ENCODE data around the gene PCSK5. TPM values are rescaled to one million over a fixed set of nuclear protein-coding genes. Genes with fewer than 3 reads are reported as not detected.
"Not testable (repeated sequence)": the region's sequence is repeated elsewhere in the genome, so short reads cannot be mapped to it uniquely, and the experiment has no call there.

Gene PCSK5
- total RNA-seq, 1 donor from 2014 or later = 8.9 TPM

GRCh38 chr9:75893106-75893505 is 2.6 kb downstream of the PCSK5 start:
- Mint-ChIP-seq H3K27ac (ENCODE audit: unreplicated experiment) (no peak overlapping the region), H3K27me3 (ENCODE audit: low read depth) (no peaks in the 10 kb centered on the region), H3K4me3 (ENCODE audit: unreplicated experiment) (peak overlapping the region; percentile 86), H3K36me3 (ENCODE audit: low read depth) (no peaks in the 10 kb centered on the region), H3K9me3 (ENCODE audit: low read depth) (no peaks in the 10 kb centered on the region), H3K4me1 (ENCODE audit: low read depth) (peaks cover 63% of the 10 kb centered on the region)
- no peak for TF ChIP-seq CTCF (IDR thresholded peaks at IDR 0.05)
- no peak for DNase-seq (ENCODE audit: low spot score)

GRCh38 chr9:75894566-75894965 is 4.1 kb downstream of the PCSK5 start:
- Mint-ChIP-seq H3K4me3 (ENCODE audit: unreplicated experiment) (no peak overlapping the region), H3K9me3 (ENCODE audit: low read depth) (no peaks in the 10 kb centered on the region), H3K4me1 (ENCODE audit: low read depth) (peaks cover 55% of the 10 kb centered on the region), H3K36me3 (ENCODE audit: low read depth) (no peaks in the 10 kb centered on the region), H3K27me3 (ENCODE audit: low read depth) (no peaks in the 10 kb centered on the region), H3K27ac (ENCODE audit: unreplicated experiment) (no peak overlapping the region)
- TF ChIP-seq CTCF (IDR thresholded peaks at IDR 0.05) = no peak
- no peak for DNase-seq (ENCODE audit: low spot score)

- Mint-ChIP-seq H3K27me3 (ENCODE audit: low read depth) (no peaks in the 10 kb centered on the region), H3K4me3 (ENCODE audit: unreplicated experiment) (no peak overlapping the region)
- no peak for TF ChIP-seq CTCF (IDR thresholded peaks at IDR 0.05)
Measured at GRCh38 chr9:75895112-75895511, 4.6 kb downstream of the PCSK5 start.

GRCh38 chr9:75896193-75896592 is 5.7 kb downstream of the PCSK5 start:
- no peaks in the 10 kb centered on the region for H3K36me3 Mint-ChIP-seq (ENCODE audit: low read depth)
- peaks cover 52% of the 10 kb centered on the region for H3K4me1 Mint-ChIP-seq (ENCODE audit: low read depth)
- H3K27ac Mint-ChIP-seq (ENCODE audit: unreplicated experiment) = no peak overlapping the region
- H3K9me3 Mint-ChIP-seq (ENCODE audit: low read depth) = no peaks in the 10 kb centered on the region
- TF ChIP-seq CTCF (IDR thresholded peaks at IDR 0.05) = no peak
- DNase-seq (ENCODE audit: low spot score) = no peak
- H3K4me3 Mint-ChIP-seq (ENCODE audit: unreplicated experiment) = no peak overlapping the region
- no peaks in the 10 kb centered on the region for H3K27me3 Mint-ChIP-seq (ENCODE audit: low read depth)

More at GRCh38 chr9:75895112-75895511, 4.6 kb downstream of the PCSK5 start:
- no peaks in the 10 kb centered on the region for H3K9me3 Mint-ChIP-seq (ENCODE audit: low read depth)
- H3K27ac Mint-ChIP-seq (ENCODE audit: unreplicated experiment) = no peak overlapping the region
- H3K36me3 Mint-ChIP-seq (ENCODE audit: low read depth) = no peaks in the 10 kb centered on the region
- peaks cover 52% of the 10 kb centered on the region for H3K4me1 Mint-ChIP-seq (ENCODE audit: low read depth)
- DNase-seq (ENCODE audit: low spot score) = no peak

GRCh38 chr9:75900893-75901524 is 10.5 kb downstream of the PCSK5 start:
- not testable (repeated sequence) for DNase-seq (ENCODE audit: low spot score); H3K4me3 Mint-ChIP-seq (ENCODE audit: unreplicated experiment)
- H3K4me1 Mint-ChIP-seq (ENCODE audit: low read depth) = peaks cover 11% of the 10 kb centered on the region

GRCh38 chr9:75903785-75904360 is 13.4 kb downstream of the PCSK5 start:
- Mint-ChIP-seq H3K4me3 (ENCODE audit: unreplicated experiment) (no peak overlapping the region), H3K27me3 (ENCODE audit: low read depth) (no peaks in the 10 kb centered on the region), H3K27ac (ENCODE audit: unreplicated experiment) (no peak overlapping the region), H3K36me3 (ENCODE audit: low read depth) (no peaks in the 10 kb centered on the region), H3K9me3 (ENCODE audit: low read depth) (no peaks in the 10 kb centered on the region), H3K4me1 (ENCODE audit: low read depth) (peaks cover 8% of the 10 kb centered on the region)
- TF ChIP-seq CTCF (IDR thresholded peaks at IDR 0.05) = no peak
- DNase-seq (ENCODE audit: low spot score) = no peak

More at GRCh38 chr9:75900893-75901524, 10.5 kb downstream of the PCSK5 start:
- H3K27ac Mint-ChIP-seq (ENCODE audit: unreplicated experiment); H3K27me3 Mint-ChIP-seq (ENCODE audit: low read depth); H3K36me3 Mint-ChIP-seq (ENCODE audit: low read depth); H3K9me3 Mint-ChIP-seq (ENCODE audit: low read depth): not testable (repeated sequence)
